ENCODE data around the gene SORCS1.

The SORCS1 gene

DNA sequence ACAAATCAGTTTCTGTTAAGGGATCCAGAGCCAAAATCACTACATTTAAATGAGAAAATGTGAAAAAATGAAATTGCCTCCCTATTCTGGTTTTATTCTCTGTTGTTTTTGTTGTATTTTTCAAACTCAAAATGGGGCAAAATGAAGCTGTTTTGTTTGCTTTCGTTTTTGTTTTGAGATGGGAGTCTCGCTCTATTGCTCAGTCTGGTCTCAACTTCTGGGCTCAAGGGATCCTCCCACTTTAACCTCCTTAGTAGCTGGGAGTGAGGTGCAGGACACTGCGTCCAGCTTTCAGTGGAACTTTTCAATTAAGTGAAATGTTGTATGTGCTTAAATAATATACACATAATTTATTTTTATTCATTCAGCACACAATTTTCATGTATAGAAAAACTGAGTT, 205.0 kb downstream of the SORCS1 start:
- TF ChIP-seq EGR1 (IDR thresholded peaks at IDR 0.05), result no peak
- TF ChIP-seq ZBTB7A (IDR thresholded peaks at IDR 0.05; ENCODE audit: low read depth), result no peak
- no peak for TF ChIP-seq TAF1 (IDR thresholded peaks at IDR 0.05; ENCODE audit: low read depth)
- no peak for TF ChIP-seq EP300 (IDR thresholded peaks at IDR 0.05; ENCODE audit: borderline replicate concordance)
- no peak for TF ChIP-seq RAD21 (IDR thresholded peaks at IDR 0.05; ENCODE audit: low read depth)
- no peak for TF ChIP-seq FOXM1 (IDR thresholded peaks at IDR 0.05; ENCODE audit: borderline replicate concordance, low read depth)
- no peak for TF ChIP-seq TEAD4 (IDR thresholded peaks at IDR 0.05)
- TF ChIP-seq REST (IDR thresholded peaks at IDR 0.05; ENCODE audit: low read depth), result no peak
- TF ChIP-seq NFIC (IDR thresholded peaks at IDR 0.05), result no peak
- no peak for TF ChIP-seq YY1 (IDR thresholded peaks at IDR 0.05; ENCODE audit: low read depth)
- TF ChIP-seq CREB1 (IDR thresholded peaks at IDR 0.05; ENCODE audit: low read depth), result no peak
- no peak for TF ChIP-seq CEBPB (IDR thresholded peaks at IDR 0.05)
- TF ChIP-seq, protein P1, sequence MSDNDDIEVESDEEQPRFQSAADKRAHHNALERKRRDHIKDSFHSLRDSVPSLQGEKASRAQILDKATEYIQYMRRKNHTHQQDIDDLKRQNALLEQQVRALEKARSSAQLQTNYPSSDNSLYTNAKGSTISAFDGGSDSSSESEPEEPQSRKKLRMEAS (IDR thresholded peaks at IDR 0.05), result no peak
- no peak for TF ChIP-seq TCF12 (IDR thresholded peaks at IDR 0.05; ENCODE audit: low read depth)
- no peak for TF ChIP-seq USF1 (IDR thresholded peaks at IDR 0.05)

DNA sequence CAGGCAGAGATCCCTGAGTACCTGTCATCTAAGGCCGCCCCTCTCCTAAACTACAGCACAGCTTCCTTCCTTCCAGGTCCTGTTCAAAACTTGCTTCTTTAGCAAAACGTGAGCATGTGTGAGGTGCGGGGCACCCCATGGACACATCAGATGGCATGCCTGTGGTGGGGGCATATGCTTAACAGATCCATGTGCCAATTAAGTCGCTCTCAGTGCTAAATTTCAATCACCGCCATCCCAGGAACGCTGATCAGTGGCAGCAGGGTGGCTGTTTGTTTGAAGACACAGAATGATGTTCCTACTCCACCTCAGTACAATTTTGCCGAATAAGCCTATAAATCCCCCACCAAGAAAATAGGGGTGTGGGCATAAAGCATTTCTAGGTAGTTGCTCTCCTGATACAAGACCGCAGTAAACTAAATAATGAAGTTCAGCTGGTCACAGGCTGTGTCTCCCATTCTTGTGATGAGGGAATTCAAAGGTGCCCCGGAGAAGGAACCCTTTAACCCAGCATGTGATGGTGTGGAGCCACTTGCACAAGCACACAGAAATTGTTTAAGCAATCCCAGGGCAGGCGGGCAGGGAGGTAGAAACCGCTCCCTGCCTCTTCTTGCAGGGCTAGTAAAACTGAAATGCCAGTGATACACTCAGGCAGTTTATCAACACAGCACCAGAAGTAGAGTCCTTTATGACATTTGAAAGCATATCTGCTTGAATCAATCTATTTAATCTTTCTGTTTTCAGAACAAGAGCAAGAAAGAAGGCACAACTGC, 205.7 kb downstream of the SORCS1 start:
- TF ChIP-seq EP300 (IDR thresholded peaks at IDR 0.05; ENCODE audit: borderline replicate concordance), result no peak
- TF ChIP-seq FOXM1 (IDR thresholded peaks at IDR 0.05; ENCODE audit: borderline replicate concordance, low read depth), result no peak
- TF ChIP-seq TCF12 (IDR thresholded peaks at IDR 0.05; ENCODE audit: low read depth), result no peak
- no peak for TF ChIP-seq YY1 (IDR thresholded peaks at IDR 0.05; ENCODE audit: low read depth)
- no peak for TF ChIP-seq REST (IDR thresholded peaks at IDR 0.05; ENCODE audit: low read depth)
- TF ChIP-seq, protein P1 (IDR thresholded peaks at IDR 0.05), result no peak
- no peak for TF ChIP-seq NFIC (IDR thresholded peaks at IDR 0.05)
- TF ChIP-seq RAD21 (IDR thresholded peaks at IDR 0.05; ENCODE audit: low read depth), result no peak
- no peak for TF ChIP-seq USF1 (IDR thresholded peaks at IDR 0.05)
- TF ChIP-seq TAF1 (IDR thresholded peaks at IDR 0.05; ENCODE audit: low read depth), result no peak
- TF ChIP-seq ZBTB7A (IDR thresholded peaks at IDR 0.05; ENCODE audit: low read depth), result no peak
- no peak for TF ChIP-seq TEAD4 (IDR thresholded peaks at IDR 0.05)
- no peak for TF ChIP-seq CEBPB (IDR thresholded peaks at IDR 0.05)
- TF ChIP-seq CREB1 (IDR thresholded peaks at IDR 0.05; ENCODE audit: low read depth), result no peak
- no peak for TF ChIP-seq EGR1 (IDR thresholded peaks at IDR 0.05)

GRCh38 chr10:106957823-106958588, 206.5 kb downstream of the SORCS1 start:
- TF ChIP-seq NFIC (IDR thresholded peaks at IDR 0.05) (no peak), YY1 (IDR thresholded peaks at IDR 0.05; ENCODE audit: low read depth) (no peak), RAD21 (IDR thresholded peaks at IDR 0.05; ENCODE audit: low read depth) (no peak), FOXM1 (IDR thresholded peaks at IDR 0.05; ENCODE audit: borderline replicate concordance, low read depth) (no peak), EP300 (IDR thresholded peaks at IDR 0.05; ENCODE audit: borderline replicate concordance) (no peak)

DNA sequence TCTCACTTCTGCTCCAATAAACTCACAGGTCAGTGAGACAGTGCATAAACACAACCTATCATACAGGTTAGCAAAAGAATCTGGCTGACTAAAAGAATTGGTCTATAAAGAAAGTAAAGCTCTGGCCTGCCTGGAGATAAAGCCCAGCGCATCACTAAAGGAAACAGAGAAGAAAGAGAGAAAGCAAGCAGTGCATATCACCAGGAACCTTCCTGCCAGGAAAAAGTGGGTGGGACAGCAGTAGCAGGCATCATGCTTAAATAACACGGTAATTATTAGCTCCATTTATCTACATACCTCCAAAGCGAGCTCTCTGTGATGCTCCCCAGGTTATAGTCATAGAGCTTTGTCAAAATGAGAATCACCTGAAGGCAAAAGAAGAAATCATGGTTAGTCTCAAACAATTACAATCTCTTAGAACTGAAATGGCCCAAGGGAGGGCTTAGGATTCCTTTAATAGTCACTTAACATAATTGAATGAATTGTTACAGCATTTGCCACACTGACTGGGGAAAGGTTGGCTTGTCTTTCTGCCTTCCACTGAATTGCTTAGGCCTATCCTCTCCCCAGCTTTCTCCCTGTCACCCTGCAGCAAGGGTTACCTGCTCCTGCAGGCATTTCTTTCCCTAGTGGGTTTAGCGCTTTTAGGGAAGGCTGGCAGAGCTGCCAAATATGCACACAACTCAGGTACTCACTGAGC, 208.1 kb downstream of the SORCS1 start:
- TF ChIP-seq TAF1 (IDR thresholded peaks at IDR 0.05; ENCODE audit: low read depth) (no peak), USF1 (IDR thresholded peaks at IDR 0.05) (no peak), EP300 (IDR thresholded peaks at IDR 0.05; ENCODE audit: borderline replicate concordance) (no peak), NFIC (IDR thresholded peaks at IDR 0.05) (no peak), FOXM1 (IDR thresholded peaks at IDR 0.05; ENCODE audit: borderline replicate concordance, low read depth) (no peak), RAD21 (IDR thresholded peaks at IDR 0.05; ENCODE audit: low read depth) (no peak), TEAD4 (IDR thresholded peaks at IDR 0.05) (no peak), REST (IDR thresholded peaks at IDR 0.05; ENCODE audit: low read depth) (no peak), YY1 (IDR thresholded peaks at IDR 0.05; ENCODE audit: low read depth) (no peak), TCF12 (IDR thresholded peaks at IDR 0.05; ENCODE audit: low read depth) (no peak), CEBPB (IDR thresholded peaks at IDR 0.05) (no peak), CREB1 (IDR thresholded peaks at IDR 0.05; ENCODE audit: low read depth) (no peak), ZBTB7A (IDR thresholded peaks at IDR 0.05; ENCODE audit: low read depth) (no peak), EGR1 (IDR thresholded peaks at IDR 0.05) (no peak)
- TF ChIP-seq, protein P1 (IDR thresholded peaks at IDR 0.05), result no peak

Measured in Ishikawa (cell line).